GM12878 (cell line): Measurements from ENCODE around the gene KCNN3. TPM values are rescaled to one million over a fixed set of nuclear protein-coding genes. Genes with fewer than 3 reads are reported as not detected.

Experiments
- ATAC-seq: fragments of 200-7000 bp; cut with Tn5 transposase; 3 replicates; pipeline ENCODE4 v1.9.1; 2020; ENCODE audit warnings: mild to moderate bottlenecking, moderate library complexity
- BruUV-seq: library from RNA; stranded (reverse); fragments of 400-500 nt; replicated peaks from 2 replicates; lab custom pipeline; 2021; lab: Mats Ljungman, UMichigan
- CTCF ChIA-PET: fragments of 300-600 bp; sonication (Branson Sonifier 250); formaldehyde crosslinking; extraction: SDS; loops from one replicate; lab custom pipeline; 2021; ENCODE audit warnings: inconsistent platforms; lab: Yijun Ruan, JAX
- POLR2A ChIA-PET: fragments of 350-600 bp; formaldehyde crosslinking; extraction: SDS; loops from one replicate; lab custom pipeline; 2021; ENCODE audit warnings: inconsistent platforms; lab: Charles Lee
- RAD21 ChIA-PET: fragments of 300-600 bp; sonication (Branson Sonifier 250); formaldehyde crosslinking; loops from one replicate; lab custom pipeline; 2023; ENCODE audit warnings: antibody characterized with exemption; ENCODE audit not compliant: unreplicated experiment; lab: Charles Lee
- SMC1A ChIA-PET: fragments of 300-600 bp; sonication (Branson Sonifier 250); formaldehyde crosslinking; loops from one replicate; lab custom pipeline; 2023; ENCODE audit not compliant: unreplicated experiment, uncharacterized antibody; lab: Charles Lee
- DNase-seq: peaks from one replicate; pipeline ENCODE4 v3.0.0-alpha.2; 2011; ENCODE audit warnings: low read depth, low spot score
- FAIRE-seq: peaks from 3 replicates; lab custom pipeline; 2011; peaks lifted over from hg19 to GRCh38; lab: Jason Lieb, UNC
- H2AFZ ChIP-seq: 2 replicates; pipeline ENCODE4 v1.6.0; 2011; ENCODE audit warnings: low read depth, low read length, control low read depth; ENCODE audit not compliant: control insufficient read depth
- H3K27ac ChIP-seq: 2 replicates; pipeline ENCODE4 v1.5.1; 2011; ENCODE audit warnings: control low read depth; ENCODE audit not compliant: control insufficient read depth, insufficient read depth
- H3K27me3 ChIP-seq, 2 experiments: replicated peaks in 1 of 2; 2 replicates each; pipeline versions ENCODE4 v1.6.0 to v1.6.1; 2011; ENCODE audit warnings: low read length in 1 of 2; ENCODE audit not compliant: control insufficient read depth in 2 of 2, insufficient read depth in 2 of 2
- H3K36me3 ChIP-seq, 2 experiments: 2 replicates each; pipeline ENCODE4 v1.5.1; 2011; ENCODE audit warnings: low read length in 1 of 2; ENCODE audit not compliant: control insufficient read depth in 2 of 2, insufficient read depth in 2 of 2
- H3K4me1 ChIP-seq: 2 replicates; pipeline ENCODE4 v1.6.1; 2011; ENCODE audit warnings: mild to moderate bottlenecking, low read length, moderate library complexity, mixed read lengths; ENCODE audit not compliant: control insufficient read depth, insufficient read depth
- H3K4me2 ChIP-seq: 2 replicates; pipeline ENCODE4 v1.6.0; 2011; ENCODE audit warnings: control low read depth; ENCODE audit not compliant: control insufficient read depth, insufficient read depth
- H3K4me3 ChIP-seq: fragments of 200-600 bp; sonication (generic); 2 replicates; pipeline ENCODE4 v1.5.1; 2016
- H3K79me2 ChIP-seq: 2 replicates; pipeline ENCODE4 v1.6.0; 2011; ENCODE audit warnings: low read length; ENCODE audit not compliant: control insufficient read depth, insufficient read depth
- H3K9ac ChIP-seq: 2 replicates; pipeline ENCODE4 v1.8.0; 2011; ENCODE audit warnings: low read length, control low read depth, mixed read lengths; ENCODE audit not compliant: control insufficient read depth, insufficient read depth
- H3K9me3 ChIP-seq: replicated peaks from 3 replicates; pipeline ENCODE4 v1.5.1; 2011; ENCODE audit warnings: mild to moderate bottlenecking, low read length; ENCODE audit not compliant: control insufficient read depth, insufficient read depth
- H4K20me1 ChIP-seq: 2 replicates; pipeline ENCODE4 v1.6.0; 2011; ENCODE audit not compliant: control insufficient read depth, insufficient read depth
- BHLHE40 ChIP-seq, 2 experiments: fragments of 450-650 bp in 1 of 2; IDR thresholded peaks; 2 replicates each; pipeline ENCODE4 v1.6.1; 2011 to 2017; ENCODE audit warnings: low read depth in 2 of 2, borderline replicate concordance in 1 of 2, improper control_type of control experiment in 1 of 2, low read length in 1 of 2, mild to moderate bottlenecking in 1 of 2
- ETV6 ChIP-seq, 2 experiments: fragments of 450-650 bp in 1 of 2; IDR thresholded peaks in 1 of 2; conservative IDR thresholded peaks in 1 of 2; 2 replicates each; pipeline ENCODE4 v1.6.1; 2014; ENCODE audit warnings: antibody characterized with exemption in 1 of 2, borderline replicate concordance in 1 of 2, low read depth in 1 of 2, mild to moderate bottlenecking in 1 of 2, moderate library complexity in 1 of 2
- KDM1A ChIP-seq: fragments of 200-600 bp; sonication (generic); IDR thresholded peaks from 2 replicates; pipeline ENCODE4 v1.6.1; 2016; ENCODE audit warnings: borderline replicate concordance
- LARP7 ChIP-seq: fragments of 450-650 bp; IDR thresholded peaks from 2 replicates; pipeline ENCODE4 v1.6.1; 2017; ENCODE audit warnings: mild to moderate bottlenecking
- MEF2B ChIP-seq: fragments of 450-650 bp; IDR thresholded peaks from 2 replicates; pipeline ENCODE4 v1.6.1; 2018; ENCODE audit warnings: mild to moderate bottlenecking, moderate library complexity; ENCODE audit not compliant: partially characterized antibody, poor library complexity, severe bottlenecking
- NFYA ChIP-seq: IDR thresholded peaks from 2 replicates; pipeline ENCODE4 v1.6.1; 2011; ENCODE audit warnings: low read depth, mild to moderate bottlenecking, low read length, improper control_type of control experiment, borderline replicate concordance
- RFX5 ChIP-seq: IDR thresholded peaks from 2 replicates; pipeline ENCODE4 v1.6.1; 2011; ENCODE audit warnings: low read depth, low read length, improper control_type of control experiment
- SIN3A ChIP-seq: IDR thresholded peaks from 2 replicates; pipeline ENCODE4 v1.6.1; 2012; ENCODE audit warnings: low read depth, low read length, improper control_type of control experiment
- ZBED1 ChIP-seq: IDR thresholded peaks from 2 replicates; pipeline ENCODE4 v1.6.1; 2016; ENCODE audit warnings: borderline replicate concordance
- in situ Hi-C: fragments of 300-500 bp; cut with MboI; formaldehyde crosslinking; loops from 9 replicates; pipeline ENCODE4 v1.14.3; 2018; ENCODE audit warnings: mixed read lengths
- intact Hi-C: fragments of 100-400 bp; cut with micrococcal nuclease; formaldehyde crosslinking; loops from one replicate; pipeline ENCODE4 v1.14.2; 2022; ENCODE audit not compliant: unreplicated experiment
- polyA plus RNA-seq, 11 experiments: library from polyadenylated mRNA; depleted of rRNA in 4 of 11; unstranded in 6 of 11; stranded (reverse) in 5 of 11; fragments of >200 nt; fragmentation: Nextera tagmentation in 4 of 11; fragmentation: Illumina TruSeq in 1 of 11; extraction: Ambion mirVana in 4 of 11; extraction: Trizol in 1 of 11; gene quantifications; 1 replicate in 1 of 11; 2 replicates in 10 of 11; pipeline versions ENCODE4 v1.2.1 to v1.2.3, GENCODE V29; 2011 to 2016; ENCODE audit warnings: inconsistent platforms in 2 of 11, missing spikeins in 2 of 11, low read depth in 1 of 11
- total RNA-seq, 4 experiments: library from RNA; depleted of rRNA in 3 of 4; stranded (reverse); fragments of >200 nt in 3 of 4; fragmentation: Illumina TruSeq in 1 of 4; extraction: Trizol in 1 of 4; gene quantifications; 2 replicates each; pipeline versions ENCODE4 v1.2.1 to v1.2.3, GENCODE V29; 2013 to 2021
- TF ChIP-seq, protein P1 (sequence below): fragments of 450-650 bp; IDR thresholded peaks from 2 replicates; pipeline ENCODE4 v1.6.1; 2017; ENCODE audit warnings: mild to moderate bottlenecking, low read depth, inconsistent platforms; ENCODE audit not compliant: poor library complexity, severe bottlenecking
- TF ChIP-seq, protein P2 (sequence below), 3 experiments: IDR thresholded peaks in 2 of 3; conservative IDR thresholded peaks in 1 of 3; 2 replicates each; pipeline ENCODE4 v1.5.1; 2011; ENCODE audit warnings: low read depth in 3 of 3, low read length in 3 of 3, mild to moderate bottlenecking in 3 of 3, control low read depth in 2 of 3, moderate library complexity in 2 of 3, inconsistent platforms in 1 of 3, mixed read lengths in 1 of 3; ENCODE audit not compliant: control insufficient read depth in 2 of 3, insufficient read depth in 1 of 3; ENCODE audit errors: extremely low read depth in 1 of 3
- TF ChIP-seq, protein P3 (sequence below): fragments of 450-650 bp; formaldehyde crosslinking; IDR thresholded peaks from 2 replicates; pipeline ENCODE4 v1.5.0; 2022; ENCODE audit warnings: mild to moderate bottlenecking, missing genetic modification characterization
- TF ChIP-seq, protein P4 (sequence below): fragments of 450-650 bp; IDR thresholded peaks from 2 replicates; pipeline ENCODE4 v1.6.1; 2018; ENCODE audit warnings: borderline replicate concordance, mild to moderate bottlenecking; ENCODE audit not compliant: partially characterized antibody

The KCNN3 gene
- total and polyA plus RNA-seq, 10 of the 15 experiments (the other 5 are each of a cell fraction or from before 2014, with no cell fraction given): 3.5 to 26.4 (median 14.9) TPM

DNA sequence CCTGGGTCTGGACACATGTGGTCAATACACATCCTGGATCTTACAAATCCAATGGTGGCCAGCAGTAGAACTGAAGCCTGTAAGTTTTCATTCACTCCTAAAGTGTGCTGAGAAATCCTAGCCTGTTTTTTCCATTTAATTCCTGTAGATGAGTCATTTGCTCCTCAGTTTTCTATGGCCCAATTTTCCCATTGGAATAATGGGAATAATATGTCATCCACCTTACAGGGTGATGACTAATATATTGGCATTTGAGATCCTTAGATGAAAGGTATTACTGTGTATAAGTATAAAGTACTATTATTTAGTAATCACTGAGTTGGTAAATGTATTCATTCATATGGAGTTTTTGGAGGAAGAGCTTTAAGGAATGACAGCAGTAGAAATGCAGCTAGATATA lies 172.4 kb downstream of the KCNN3 start:
- Histone ChIP-seq H3K4me1 (no peaks in the 10 kb centered on the region; the same call in 1 of the 2 replicates), H3K36me3 (no peaks in the 10 kb centered on the region), H3K27me3 (no peaks in the 10 kb centered on the region), H3K27ac (no peak overlapping the region), H4K20me1 (no peaks in the 10 kb centered on the region), H3K79me2 (no peaks in the 10 kb centered on the region), H3K4me2 (no peak overlapping the region), H2AFZ (no peak overlapping the region), H3K9me3 (no peaks in the 10 kb centered on the region), H3K4me3 (no peak overlapping the region), H3K9ac (no peak overlapping the region)
- no TSS peak for BruUV-seq
- SMC1A ChIA-PET: interaction anchor here (1.2 kb wide), 1 partner anchor 26 kb away, joined by 3 read pairs; no protein-coding TSS in a partner anchor
- RAD21 ChIA-PET: interaction anchor here (1.0 to 1.5 kb wide), 6 partner anchors 88 to 247 kb away, joined by 3 to 4 read pairs (median 3); no protein-coding TSS in a partner anchor
- FAIRE-seq (no peak), DNase-seq (no peak), ATAC-seq (no peak)
- CTCF ChIA-PET: interaction anchor here (0.9 to 2.1 kb wide), 5 partner anchors 10 to 127 kb away, joined by 3 to 6 read pairs (median 4); no protein-coding TSS in a partner anchor
- POLR2A ChIA-PET: no interaction called here
- in situ Hi-C loops (no loop called here), intact Hi-C loops (no loop called here)
- TF ChIP-seq BHLHE40 (IDR thresholded peaks at IDR 0.05; ENCODE audit: borderline replicate concordance in 1 of 2, low read depth in 2 of 2, low read length in 1 of 2) (no peak), ETV6 (conservative IDR thresholded peaks at IDR 0.05 in 1 of 2, IDR thresholded peaks at IDR 0.05 in 1 of 2; ENCODE audit: borderline replicate concordance in 1 of 2, low read depth in 1 of 2) (no peak), SIN3A (no peak), MEF2B (no peak), LARP7 (no peak), ZBED1 (no peak), NFYA (no peak), KDM1A (no peak), RFX5 (no peak)
- TF ChIP-seq, protein P1, sequence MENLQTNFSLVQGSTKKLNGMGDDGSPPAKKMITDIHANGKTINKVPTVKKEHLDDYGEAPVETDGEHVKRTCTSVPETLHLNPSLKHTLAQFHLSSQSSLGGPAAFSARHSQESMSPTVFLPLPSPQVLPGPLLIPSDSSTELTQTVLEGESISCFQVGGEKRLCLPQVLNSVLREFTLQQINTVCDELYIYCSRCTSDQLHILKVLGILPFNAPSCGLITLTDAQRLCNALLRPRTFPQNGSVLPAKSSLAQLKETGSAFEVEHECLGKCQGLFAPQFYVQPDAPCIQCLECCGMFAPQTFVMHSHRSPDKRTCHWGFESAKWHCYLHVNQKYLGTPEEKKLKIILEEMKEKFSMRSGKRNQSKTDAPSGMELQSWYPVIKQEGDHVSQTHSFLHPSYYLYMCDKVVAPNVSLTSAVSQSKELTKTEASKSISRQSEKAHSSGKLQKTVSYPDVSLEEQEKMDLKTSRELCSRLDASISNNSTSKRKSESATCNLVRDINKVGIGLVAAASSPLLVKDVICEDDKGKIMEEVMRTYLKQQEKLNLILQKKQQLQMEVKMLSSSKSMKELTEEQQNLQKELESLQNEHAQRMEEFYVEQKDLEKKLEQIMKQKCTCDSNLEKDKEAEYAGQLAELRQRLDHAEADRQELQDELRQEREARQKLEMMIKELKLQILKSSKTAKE: no peak
- TF ChIP-seq, protein P2, sequence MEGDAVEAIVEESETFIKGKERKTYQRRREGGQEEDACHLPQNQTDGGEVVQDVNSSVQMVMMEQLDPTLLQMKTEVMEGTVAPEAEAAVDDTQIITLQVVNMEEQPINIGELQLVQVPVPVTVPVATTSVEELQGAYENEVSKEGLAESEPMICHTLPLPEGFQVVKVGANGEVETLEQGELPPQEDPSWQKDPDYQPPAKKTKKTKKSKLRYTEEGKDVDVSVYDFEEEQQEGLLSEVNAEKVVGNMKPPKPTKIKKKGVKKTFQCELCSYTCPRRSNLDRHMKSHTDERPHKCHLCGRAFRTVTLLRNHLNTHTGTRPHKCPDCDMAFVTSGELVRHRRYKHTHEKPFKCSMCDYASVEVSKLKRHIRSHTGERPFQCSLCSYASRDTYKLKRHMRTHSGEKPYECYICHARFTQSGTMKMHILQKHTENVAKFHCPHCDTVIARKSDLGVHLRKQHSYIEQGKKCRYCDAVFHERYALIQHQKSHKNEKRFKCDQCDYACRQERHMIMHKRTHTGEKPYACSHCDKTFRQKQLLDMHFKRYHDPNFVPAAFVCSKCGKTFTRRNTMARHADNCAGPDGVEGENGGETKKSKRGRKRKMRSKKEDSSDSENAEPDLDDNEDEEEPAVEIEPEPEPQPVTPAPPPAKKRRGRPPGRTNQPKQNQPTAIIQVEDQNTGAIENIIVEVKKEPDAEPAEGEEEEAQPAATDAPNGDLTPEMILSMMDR (IDR thresholded peaks at IDR 0.05 in 2 of 3, conservative IDR thresholded peaks at IDR 0.05 in 1 of 3; ENCODE audit: control insufficient read depth in 2 of 3, extremely low read depth in 1 of 3, insufficient read depth in 1 of 3, low read depth in 3 of 3, low read length in 3 of 3): no peak
- TF ChIP-seq, protein P3, sequence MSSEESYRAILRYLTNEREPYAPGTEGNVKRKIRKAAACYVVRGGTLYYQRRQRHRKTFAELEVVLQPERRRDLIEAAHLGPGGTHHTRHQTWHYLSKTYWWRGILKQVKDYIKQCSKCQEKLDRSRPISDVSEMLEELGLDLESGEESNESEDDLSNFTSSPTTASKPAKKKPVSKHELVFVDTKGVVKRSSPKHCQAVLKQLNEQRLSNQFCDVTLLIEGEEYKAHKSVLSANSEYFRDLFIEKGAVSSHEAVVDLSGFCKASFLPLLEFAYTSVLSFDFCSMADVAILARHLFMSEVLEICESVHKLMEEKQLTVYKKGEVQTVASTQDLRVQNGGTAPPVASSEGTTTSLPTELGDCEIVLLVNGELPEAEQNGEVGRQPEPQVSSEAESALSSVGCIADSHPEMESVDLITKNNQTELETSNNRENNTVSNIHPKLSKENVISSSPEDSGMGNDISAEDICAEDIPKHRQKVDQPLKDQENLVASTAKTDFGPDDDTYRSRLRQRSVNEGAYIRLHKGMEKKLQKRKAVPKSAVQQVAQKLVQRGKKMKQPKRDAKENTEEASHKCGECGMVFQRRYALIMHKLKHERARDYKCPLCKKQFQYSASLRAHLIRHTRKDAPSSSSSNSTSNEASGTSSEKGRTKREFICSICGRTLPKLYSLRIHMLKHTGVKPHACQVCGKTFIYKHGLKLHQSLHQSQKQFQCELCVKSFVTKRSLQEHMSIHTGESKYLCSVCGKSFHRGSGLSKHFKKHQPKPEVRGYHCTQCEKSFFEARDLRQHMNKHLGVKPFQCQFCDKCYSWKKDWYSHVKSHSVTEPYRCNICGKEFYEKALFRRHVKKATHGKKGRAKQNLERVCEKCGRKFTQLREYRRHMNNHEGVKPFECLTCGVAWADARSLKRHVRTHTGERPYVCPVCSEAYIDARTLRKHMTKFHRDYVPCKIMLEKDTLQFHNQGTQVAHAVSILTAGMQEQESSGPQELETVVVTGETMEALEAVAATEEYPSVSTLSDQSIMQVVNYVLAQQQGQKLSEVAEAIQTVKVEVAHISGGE (CRISPR knock-in tag): no peak
- TF ChIP-seq, protein P4, sequence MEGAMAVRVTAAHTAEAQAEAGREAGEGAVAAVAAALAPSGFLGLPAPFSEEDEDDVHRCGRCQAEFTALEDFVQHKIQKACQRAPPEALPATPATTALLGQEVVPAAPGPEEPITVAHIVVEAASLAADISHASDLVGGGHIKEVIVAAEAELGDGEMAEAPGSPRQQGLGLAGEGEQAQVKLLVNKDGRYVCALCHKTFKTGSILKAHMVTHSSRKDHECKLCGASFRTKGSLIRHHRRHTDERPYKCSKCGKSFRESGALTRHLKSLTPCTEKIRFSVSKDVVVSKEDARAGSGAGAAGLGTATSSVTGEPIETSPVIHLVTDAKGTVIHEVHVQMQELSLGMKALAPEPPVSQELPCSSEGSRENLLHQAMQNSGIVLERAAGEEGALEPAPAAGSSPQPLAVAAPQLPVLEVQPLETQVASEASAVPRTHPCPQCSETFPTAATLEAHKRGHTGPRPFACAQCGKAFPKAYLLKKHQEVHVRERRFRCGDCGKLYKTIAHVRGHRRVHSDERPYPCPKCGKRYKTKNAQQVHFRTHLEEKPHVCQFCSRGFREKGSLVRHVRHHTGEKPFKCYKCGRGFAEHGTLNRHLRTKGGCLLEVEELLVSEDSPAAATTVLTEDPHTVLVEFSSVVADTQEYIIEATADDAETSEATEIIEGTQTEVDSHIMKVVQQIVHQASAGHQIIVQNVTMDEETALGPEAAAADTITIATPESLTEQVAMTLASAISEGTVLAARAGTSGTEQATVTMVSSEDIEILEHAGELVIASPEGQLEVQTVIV: no peak
